22Rv1 (cell line): ENCODE measurements around the gene CAB39L.

Experiments
- H3K27ac ChIP-seq: fragments of 450-650 bp; 2 replicates; pipeline ENCODE4 v1.5.1; 2017
- ZFX ChIP-seq: fragments of 450-650 bp; IDR thresholded peaks from 2 replicates; pipeline ENCODE4 v1.6.1; 2017; ENCODE audit warnings: antibody characterized with exemption, borderline replicate concordance
- TF ChIP-seq, protein P1 (sequence below): fragments of 450-650 bp; IDR thresholded peaks from 2 replicates; pipeline ENCODE4 v1.5.1; 2017; ENCODE audit warnings: mild to moderate bottlenecking

Gene CAB39L

DNA sequence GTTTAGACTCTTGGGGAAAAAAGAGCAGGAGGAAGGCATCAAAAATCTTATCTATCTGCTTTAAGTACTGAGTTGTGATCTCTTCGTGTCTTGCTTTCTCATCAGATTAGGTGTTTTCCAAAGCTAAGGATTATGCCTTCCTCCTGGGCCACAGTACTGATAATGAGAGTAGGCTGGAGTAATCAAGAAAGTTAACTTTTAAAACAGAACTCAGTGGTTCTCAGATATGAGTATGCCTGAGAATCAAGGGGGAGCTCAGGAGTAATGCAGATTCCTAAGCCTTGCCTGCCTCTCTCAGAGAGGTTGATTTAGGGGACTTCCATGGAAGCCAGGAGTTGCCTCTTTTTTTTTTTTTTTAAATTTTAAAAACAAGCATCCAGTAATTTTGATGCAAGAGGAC lies 172.6 kb downstream of the CAB39L start:
- no peak for TF ChIP-seq ZFX
- TF ChIP-seq, protein P1, sequence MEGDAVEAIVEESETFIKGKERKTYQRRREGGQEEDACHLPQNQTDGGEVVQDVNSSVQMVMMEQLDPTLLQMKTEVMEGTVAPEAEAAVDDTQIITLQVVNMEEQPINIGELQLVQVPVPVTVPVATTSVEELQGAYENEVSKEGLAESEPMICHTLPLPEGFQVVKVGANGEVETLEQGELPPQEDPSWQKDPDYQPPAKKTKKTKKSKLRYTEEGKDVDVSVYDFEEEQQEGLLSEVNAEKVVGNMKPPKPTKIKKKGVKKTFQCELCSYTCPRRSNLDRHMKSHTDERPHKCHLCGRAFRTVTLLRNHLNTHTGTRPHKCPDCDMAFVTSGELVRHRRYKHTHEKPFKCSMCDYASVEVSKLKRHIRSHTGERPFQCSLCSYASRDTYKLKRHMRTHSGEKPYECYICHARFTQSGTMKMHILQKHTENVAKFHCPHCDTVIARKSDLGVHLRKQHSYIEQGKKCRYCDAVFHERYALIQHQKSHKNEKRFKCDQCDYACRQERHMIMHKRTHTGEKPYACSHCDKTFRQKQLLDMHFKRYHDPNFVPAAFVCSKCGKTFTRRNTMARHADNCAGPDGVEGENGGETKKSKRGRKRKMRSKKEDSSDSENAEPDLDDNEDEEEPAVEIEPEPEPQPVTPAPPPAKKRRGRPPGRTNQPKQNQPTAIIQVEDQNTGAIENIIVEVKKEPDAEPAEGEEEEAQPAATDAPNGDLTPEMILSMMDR, result no peak
- H3K27ac ChIP-seq, result no peak overlapping the region

- no peak overlapping the region for H3K27ac ChIP-seq
- TF ChIP-seq ZFX, result no peak
- TF ChIP-seq, protein P1, result no peak
Observed at GRCh38 chr13:49265822-49266221, 178.0 kb downstream of the CAB39L start.

GRCh38 chr13:49262634-49263033 lies 181.2 kb downstream of the CAB39L start:
- H3K27ac ChIP-seq, result no peak overlapping the region
- TF ChIP-seq, protein P1, result no peak
- TF ChIP-seq ZFX, result no peak

GRCh38 chr13:49259586-49259985 lies 184.3 kb downstream of the CAB39L start:
- no peak for TF ChIP-seq ZFX
- TF ChIP-seq, protein P1, result no peak
- H3K27ac ChIP-seq, result no peak overlapping the region
